K562 (cell line): ENCODE data around the gene PTP4A2. TPM values are rescaled to one million over a fixed set of nuclear protein-coding genes. Genes with fewer than 3 reads are reported as not detected.
A peak's percentile ranks its signal among the peaks of the same experiment; 100 is the strongest.

Source experiments
- ATAC-seq: fragments of 200-7000 bp; cut with Tn5 transposase; 3 replicates; pipeline ENCODE4 v1.9.1; 2020; ENCODE audit warnings: moderate library complexity
- BruUV-seq: library from RNA; stranded (reverse); fragments of 400-500 nt; replicated peaks from 2 replicates; lab custom pipeline; 2021; lab: Mats Ljungman, UMichigan
- CTCF ChIA-PET: fragments of 300-600 bp; formaldehyde crosslinking; extraction: SDS; loops from one replicate; lab custom pipeline; 2021; ENCODE audit warnings: low intra/inter-chr PET ratio; lab: Yijun Ruan, JAX
- POLR2A ChIA-PET: fragments of 300-600, 350-650 bp; sonication (Branson Sonifier 250); formaldehyde crosslinking; extraction: SDS; loops from one replicate; lab custom pipeline; 2021; ENCODE audit warnings: antibody characterized with exemption, inconsistent platforms; lab: Yijun Ruan, JAX
- DNase-seq, 4 experiments: peaks; one replicate each; pipeline versions ENCODE4 v3.0.0 to v3.0.0-alpha.2; 2011 to 2018; ENCODE audit warnings: low spot score in 3 of 4, mixed read lengths in 3 of 4; ENCODE audit errors: extremely low read depth in 1 of 4
- FAIRE-seq: peaks from 2 replicates; lab custom pipeline; 2011; peaks lifted over from hg19 to GRCh38; lab: Jason Lieb, UNC
- H2AFZ ChIP-seq: 2 replicates; pipeline ENCODE4 v1.6.0; 2011; ENCODE audit warnings: low read depth, low read length, control low read depth, inconsistent platforms
- H3K27ac ChIP-seq: fragments of 200-600 bp; 3 replicates; pipeline ENCODE4 v1.8.0; 2011; ENCODE audit warnings: low read depth, mild to moderate bottlenecking, control low read depth, inconsistent platforms, low read length, moderate library complexity, mixed read lengths; ENCODE audit errors: extremely low read depth
- H3K27me3 ChIP-seq, 2 experiments: fragments of 300-600 bp in 1 of 2; 2 replicates in 1 of 2; 3 replicates in 1 of 2; pipeline versions ENCODE4 v1.6.0 to v1.8.0; 2011; ENCODE audit warnings: inconsistent platforms in 2 of 2, low read length in 2 of 2, mild to moderate bottlenecking in 1 of 2, mixed read lengths in 1 of 2, moderate library complexity in 1 of 2; ENCODE audit not compliant: control insufficient read depth in 2 of 2, insufficient read depth in 2 of 2
- H3K36me3 ChIP-seq: fragments of 300-600 bp; 3 replicates; pipeline ENCODE4 v1.8.0; 2011; ENCODE audit warnings: mild to moderate bottlenecking, low read length, inconsistent platforms; ENCODE audit not compliant: control insufficient read depth, insufficient read depth
- H3K4me1 ChIP-seq, 2 experiments: fragments of 200-600 bp in 1 of 2; replicated peaks in 1 of 2; 2 replicates in 1 of 2; 3 replicates in 1 of 2; pipeline versions ENCODE4 v1.5.1 to v1.8.0; 2011; ENCODE audit warnings: inconsistent platforms in 2 of 2, low read length in 2 of 2, mild to moderate bottlenecking in 1 of 2, mixed read lengths in 1 of 2, moderate library complexity in 1 of 2; ENCODE audit not compliant: control insufficient read depth in 2 of 2, insufficient read depth in 2 of 2
- H3K4me2 ChIP-seq: 2 replicates; pipeline ENCODE4 v1.6.1; 2011; ENCODE audit warnings: low read length, control low read depth, inconsistent platforms, mixed read lengths; ENCODE audit not compliant: insufficient read depth
- H3K4me3 ChIP-seq: fragments of 200-600 bp; sonication (generic), shearing (Covaris generic); 2 replicates; pipeline ENCODE4 v1.5.1; 2016; ENCODE audit warnings: control low read depth, inconsistent platforms
- H3K79me2 ChIP-seq: fragments of 200-600 bp; 3 replicates; pipeline ENCODE4 v1.8.0; 2011; ENCODE audit warnings: low read length, inconsistent platforms; ENCODE audit not compliant: control insufficient read depth, insufficient read depth
- H3K9ac ChIP-seq, 2 experiments: 2 replicates each; pipeline versions ENCODE4 v1.6.0 to v1.6.1; 2011; ENCODE audit warnings: low read depth in 2 of 2, low read length in 2 of 2, control low read depth in 1 of 2, inconsistent platforms in 1 of 2, mild to moderate bottlenecking in 1 of 2, mixed read lengths in 1 of 2; ENCODE audit not compliant: insufficient read depth in 1 of 2
- H3K9me1 ChIP-seq: one replicate; pipeline ENCODE4 v1.6.0; 2011; ENCODE audit warnings: inconsistent platforms, mild to moderate bottlenecking, low read length, moderate library complexity; ENCODE audit not compliant: control insufficient read depth, insufficient read depth
- H3K9me3 ChIP-seq: replicated peaks from 2 replicates; pipeline ENCODE4 v1.5.1; 2011; ENCODE audit warnings: low read depth, low read length, inconsistent platforms; ENCODE audit not compliant: control insufficient read depth, insufficient read depth
- H4K20me1 ChIP-seq: replicated peaks from 2 replicates; pipeline ENCODE4 v1.6.1; 2011; ENCODE audit warnings: low read length, inconsistent platforms, mixed read lengths; ENCODE audit not compliant: control insufficient read depth, insufficient read depth
- CEBPB ChIP-seq: fragments of 450-650 bp; IDR thresholded peaks from 2 replicates; pipeline ENCODE4 v1.6.1; 2016; ENCODE audit warnings: missing genetic modification characterization, missing compliant biosample characterization
- FOS ChIP-seq: IDR thresholded peaks from 3 replicates; pipeline ENCODE4 v1.6.1; 2011; ENCODE audit not compliant: insufficient read length; ENCODE audit errors: extremely low read depth
- KAT2B ChIP-seq: IDR thresholded peaks from one replicate; pipeline ENCODE4 v1.6.1; 2012; ENCODE audit warnings: low read depth, mild to moderate bottlenecking, control low read depth, inconsistent platforms, low read length, moderate library complexity
- LEF1 ChIP-seq: fragments of 450-650 bp; IDR thresholded peaks from 2 replicates; pipeline ENCODE4 v1.6.1; 2016; ENCODE audit warnings: mild to moderate bottlenecking
- NELFE ChIP-seq: IDR thresholded peaks from 2 replicates; pipeline ENCODE4 v1.6.1; 2011; ENCODE audit warnings: mild to moderate bottlenecking; ENCODE audit not compliant: insufficient read depth, insufficient read length
- PHB2 ChIP-seq: fragments of 450-650 bp; IDR thresholded peaks from 2 replicates; pipeline ENCODE4 v1.6.1; 2017; ENCODE audit warnings: low read depth
- PRMT5 ChIP-seq: sonication (generic); formaldehyde crosslinking; IDR thresholded peaks from 2 replicates; pipeline ENCODE4 v1.5.0; 2020; ENCODE audit warnings: missing genetic modification reagents
- SETDB1 ChIP-seq: IDR thresholded peaks from one replicate; pipeline ENCODE4 v1.6.1; 2012; ENCODE audit warnings: low read length, control low read depth, inconsistent platforms
- TRIM25 ChIP-seq: fragments of 450-650 bp; IDR thresholded peaks from 2 replicates; pipeline ENCODE4 v1.7.0; 2016; ENCODE audit warnings: borderline replicate concordance
- ZNF57 ChIP-seq: fragments of 450-650 bp; formaldehyde crosslinking; IDR thresholded peaks from 2 replicates; pipeline ENCODE4 v1.4.0; 2020; ENCODE audit warnings: mild to moderate bottlenecking, moderate library complexity
- ZNF699 ChIP-seq: fragments of 250-450 bp; sonication (Bioruptor Pico); IDR thresholded peaks from 2 replicates; pipeline ENCODE4 v1.8.0; 2021; ENCODE audit warnings: mild to moderate bottlenecking, moderate library complexity; ENCODE audit not compliant: insufficient replicate concordance
- WGBS: fragments of 100-300 bp; shearing (Covaris generic); methylation state at CpG from one replicate; pipeline ENCODE4 v1.1.6; 2016; ENCODE audit warnings: low coverage, mixed read lengths; ENCODE audit not compliant: insufficient coverage; ENCODE audit errors: missing lambda C conversion rate; 5-methylcytosine and 5-hydroxymethylcytosine counted together
- in situ Hi-C: fragments of 300-500 bp; cut with MboI; formaldehyde crosslinking; loops from 4 replicates; pipeline ENCODE4 v1.15.0; 2018; ENCODE audit warnings: inconsistent platforms, mixed read lengths
- intact Hi-C: fragments of 100-400 bp; cut with micrococcal nuclease; formaldehyde crosslinking; loops from 2 replicates; pipeline ENCODE4 v1.14.2; 2022
- polyA plus RNA-seq, 8 experiments: library from polyadenylated mRNA; depleted of rRNA in 4 of 8; stranded (reverse) in 5 of 8; unstranded in 3 of 8; fragments of >200 nt; fragmentation: Nextera tagmentation in 2 of 8; fragmentation: Illumina TruSeq in 1 of 8; extraction: Ambion mirVana in 2 of 8; extraction: Trizol in 1 of 8; gene quantifications; 2 replicates each; pipeline versions ENCODE4 v1.2.1 to v1.2.3, GENCODE V29; 2011 to 2014; ENCODE audit warnings: inconsistent platforms in 1 of 8, missing spikeins in 1 of 8
- total RNA-seq, 7 experiments: library from RNA; depleted of rRNA in 6 of 7; stranded (reverse); fragments of >200 nt in 6 of 7; fragmentation: Illumina TruSeq in 2 of 7; extraction: Trizol in 2 of 7; gene quantifications; 2 replicates each; pipeline versions ENCODE4 v1.2.1 to v1.2.3, GENCODE V29; 2011 to 2021; ENCODE audit warnings: low replicate concordance in 1 of 7
- TF ChIP-seq, protein P1 (sequence below): fragments of 250-450 bp; sonication (Bioruptor Pico); IDR thresholded peaks from 2 replicates; pipeline ENCODE4 v1.9.0; 2021; ENCODE audit warnings: mild to moderate bottlenecking, inconsistent platforms

The PTP4A2 gene
- total and polyA plus RNA-seq, 9 of the 15 experiments (the other 6 are each of a cell fraction or from before 2014, with no cell fraction given), result 197 to 870 (median 480) TPM

GRCh38 chr1:31900790-31901189, 37.4 kb downstream of the PTP4A2 start:
- CTCF ChIA-PET, result interaction anchor here (0.7 kb wide), 1 partner anchor 157 kb away, joined by 3 read pairs; no protein-coding TSS in a partner anchor
- POLR2A ChIA-PET, result interaction anchor here (1.0 to 5.7 kb wide), 4 partner anchors 8 to 34 kb away, joined by 3 to 69 read pairs (median 6); no protein-coding TSS in a partner anchor
- Histone ChIP-seq H3K4me1 (peaks cover 0 to 5% of the 10 kb centered on the region in 2 experiments; a peak in 2 of 5 replicates), H3K9ac (no peak overlapping the region), H3K9me1 (no peaks in the 10 kb centered on the region), H3K4me3 (no peak overlapping the region), H3K4me2 (no peak overlapping the region), H2AFZ (no peak overlapping the region), H3K27me3 (no peaks in the 10 kb centered on the region), H3K79me2 (no peaks in the 10 kb centered on the region), H4K20me1 (no peaks in the 10 kb centered on the region)
- intact Hi-C loops, result no loop called here
- FAIRE-seq, result no peak
- 28% methylated on average over 3 of the region's 3 CpGs for WGBS
- TF ChIP-seq CEBPB (tag) (0 out of 2 replicates have a peak, but pooled peaks have one; percentile 19), ZNF57 (CRISPR knock-in tag) (no peak)
- TF ChIP-seq, all 486 proteins: peak for 1
- ATAC-seq (no peak), DNase-seq (no peak)
- Histone ChIP-seq H3K27ac (no peak overlapping the region), H3K36me3 (peaks cover 6% of the 10 kb centered on the region; the same call in 2 of the 3 replicates), H3K9me3 (no peaks in the 10 kb centered on the region)
- BruUV-seq, result no TSS peak
- in situ Hi-C loops, result no loop called here

GRCh38 chr1:31897526-31898100, 40.6 kb downstream of the PTP4A2 start:
- in situ Hi-C loops, result no loop called here
- Histone ChIP-seq H3K27ac (no peak overlapping the region), H3K79me2 (no peaks in the 10 kb centered on the region), H3K4me1 (no peaks in the 10 kb centered on the region), H4K20me1 (no peaks in the 10 kb centered on the region), H2AFZ (no peak overlapping the region), H3K9ac (no peak overlapping the region), H3K4me3 (no peak overlapping the region), H3K9me3 (no peaks in the 10 kb centered on the region), H3K36me3 (no peaks in the 10 kb centered on the region), H3K27me3 (no peaks in the 10 kb centered on the region), H3K9me1 (no peaks in the 10 kb centered on the region), H3K4me2 (no peak overlapping the region)
- DNase-seq, result no peak
- intact Hi-C loops, result no loop called here
- CTCF ChIA-PET, result no interaction called here
- 50% methylated on average over 6 of the region's 6 CpGs for WGBS
- POLR2A ChIA-PET, result interaction anchor here (0.6 to 0.7 kb wide), 2 partner anchors 17 to 86 kb away, joined by 3 to 4 read pairs; no protein-coding TSS in a partner anchor
- no peak for ATAC-seq
- no peak for FAIRE-seq
- BruUV-seq, result no TSS peak
- TF ChIP-seq FOS (no peak), PRMT5 (CRISPR knock-in tag) (no peak), LEF1 (no peak), NELFE (no peak), KAT2B (no peak), PHB2 (no peak), SETDB1 (no peak), ZNF699 (CRISPR knock-in tag) (no peak), TRIM25 (no peak)
- TF ChIP-seq, protein P1, sequence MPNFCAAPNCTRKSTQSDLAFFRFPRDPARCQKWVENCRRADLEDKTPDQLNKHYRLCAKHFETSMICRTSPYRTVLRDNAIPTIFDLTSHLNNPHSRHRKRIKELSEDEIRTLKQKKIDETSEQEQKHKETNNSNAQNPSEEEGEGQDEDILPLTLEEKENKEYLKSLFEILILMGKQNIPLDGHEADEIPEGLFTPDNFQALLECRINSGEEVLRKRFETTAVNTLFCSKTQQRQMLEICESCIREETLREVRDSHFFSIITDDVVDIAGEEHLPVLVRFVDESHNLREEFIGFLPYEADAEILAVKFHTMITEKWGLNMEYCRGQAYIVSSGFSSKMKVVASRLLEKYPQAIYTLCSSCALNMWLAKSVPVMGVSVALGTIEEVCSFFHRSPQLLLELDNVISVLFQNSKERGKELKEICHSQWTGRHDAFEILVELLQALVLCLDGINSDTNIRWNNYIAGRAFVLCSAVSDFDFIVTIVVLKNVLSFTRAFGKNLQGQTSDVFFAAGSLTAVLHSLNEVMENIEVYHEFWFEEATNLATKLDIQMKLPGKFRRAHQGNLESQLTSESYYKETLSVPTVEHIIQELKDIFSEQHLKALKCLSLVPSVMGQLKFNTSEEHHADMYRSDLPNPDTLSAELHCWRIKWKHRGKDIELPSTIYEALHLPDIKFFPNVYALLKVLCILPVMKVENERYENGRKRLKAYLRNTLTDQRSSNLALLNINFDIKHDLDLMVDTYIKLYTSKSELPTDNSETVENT, result no peak
